Right lobe of liver (tissue), 6 donors: ENCODE results near the gene CD99. TPM values are rescaled to one million over a fixed set of nuclear protein-coding genes. Genes with fewer than 3 reads are reported as not detected.

ENCODE experiments used
- ATAC-seq, 4 donors: fragments of 200-7000 bp; cut with Tn5 transposase; one replicate each; pipeline ENCODE4 v1.9.1; 2020; ENCODE audit warnings: mild to moderate bottlenecking in 4 of 4, moderate library complexity in 4 of 4
- DNase-seq, 3 donors: peaks; one replicate each; pipeline ENCODE4 v3.0.0-alpha.2; 2020
- H3K27ac ChIP-seq, 3 donors: fragments of 200-600 bp; one replicate each; pipeline ENCODE4 v1.8.0; 2022
- H3K27me3 ChIP-seq, 2 donors: fragments of 200-600 bp; one replicate each; pipeline ENCODE4 v1.8.0; 2022
- H3K36me3 ChIP-seq, 4 donors: fragments of 200-600 bp; sonication (generic) in 1 of 4; one replicate each; pipeline versions ENCODE4 v1.5.1 to v1.8.0; 2017 to 2022; ENCODE audit warnings: control low read depth in 1 of 4
- H3K4me1 ChIP-seq, 4 donors: fragments of 200-600 bp; sonication (generic) in 1 of 4; one replicate each; pipeline versions ENCODE4 v1.5.1 to v1.8.0; 2017 to 2022; ENCODE audit warnings: control low read depth in 1 of 4
- H3K4me3 ChIP-seq, 3 donors: fragments of 200-600 bp; one replicate each; pipeline ENCODE4 v1.8.0; 2022
- H3K9me3 ChIP-seq, 4 donors: fragments of 200-600 bp; sonication (generic) in 1 of 4; one replicate each; pipeline versions ENCODE4 v1.5.1 to v1.8.0; 2017 to 2022; ENCODE audit warnings: control low read depth in 1 of 4
- CTCF ChIP-seq, 4 donors: fragments of 200-600 bp in 3 of 4; fragments of 450-650 bp in 1 of 4; IDR thresholded peaks; one replicate each; pipeline versions ENCODE4 v1.5.1 to v1.8.0; 2016 to 2022; ENCODE audit warnings: antibody characterized with exemption in 4 of 4, mild to moderate bottlenecking in 2 of 4
- POLR2A ChIP-seq: fragments of 450-650 bp; IDR thresholded peaks from one replicate; pipeline ENCODE4 v1.6.1; 2017; ENCODE audit warnings: antibody characterized with exemption, mild to moderate bottlenecking
- WGBS: methylation state at CpG from one replicate; pipeline ENCODE4 v1.1.6; 2018; ENCODE audit warnings: low coverage, low lambda C conversion rate; ENCODE audit not compliant: insufficient coverage; ENCODE audit errors: missing lambda C conversion rate; 5-methylcytosine and 5-hydroxymethylcytosine counted together
- intact Hi-C, 2 donors: fragments of 100-400 bp; cut with DNase I; formaldehyde crosslinking; loops; one replicate each; pipeline versions ENCODE4 v1.11.2 to v1.14.1; 2022
- total RNA-seq, 6 experiments: library from RNA; depleted of rRNA in 2 of 6; stranded (reverse); fragments of >200 nt in 2 of 6; fragmentation: NEBNext Ultra II Directional in 3 of 6; extraction: Animal tissue kit (Norgen Biotek cat#: 25700) in 3 of 6; gene quantifications; one replicate each; pipeline versions ENCODE4 v1.1.0 to v1.2.4, GENCODE V29; 2016 to 2023
- donor health status: DM: no; HTN: yes; CAD: no.
- donor health status: DM: no; HTN: no; CAD: no.
- donor health status: DM: no; HTN: no; CAD: no.
- donor health status: DM: no; HTN: yes; CAD: no.
- donor health status: DM: no; HTN: yes; CAD: no.

CD99 gene
- total RNA-seq, 6 experiments from 2014 or later: 88.5 to 139 (median 119) TPM

- Histone ChIP-seq H3K9me3 (no peaks in the 10 kb centered on the region), H3K4me3 (peak overlapping the region; percentile 83 to 99 (median 97)), H3K27ac (peak overlapping the region; percentile 48 to 76 (median 63)), H3K4me1 (peaks cover 0 to 7% (median 0%) of the 10 kb centered on the region in 4 donors), H3K36me3 (no peaks in the 10 kb centered on the region), H3K27me3 (no peaks in the 10 kb centered on the region)
- DNase-seq (peak; percentile 61 to 64 (median 61)), ATAC-seq (peak; percentile 1 to 31 (median 14))
- TF ChIP-seq CTCF (IDR thresholded peaks at IDR 0.05) (no peak), POLR2A (no peak)
- intact Hi-C loops: no loop called here
- WGBS: 0% methylated on average over 37 of the region's 42 CpGs
Observed at GRCh38 chrX:2691543-2692220, 587 bp downstream of the CD99 start.

GRCh38 chrX:2692221-2693112 is 1.4 kb downstream of the CD99 start:
- H3K27me3 ChIP-seq: no peaks in the 10 kb centered on the region
- TF ChIP-seq CTCF (IDR thresholded peaks at IDR 0.05): no peak
- no peak for TF ChIP-seq POLR2A
- DNase-seq (peak in 1 of 3 donors; percentile 42), ATAC-seq (peak in 1 of 4 donors; percentile 17)
- H3K9me3 ChIP-seq: no peaks in the 10 kb centered on the region
- H3K36me3 ChIP-seq: no peaks in the 10 kb centered on the region
- H3K4me1 ChIP-seq: peaks cover 0 to 12% (median 3%) of the 10 kb centered on the region in 4 donors
- H3K4me3 ChIP-seq: peak overlapping the region; percentile 83 to 99 (median 97)
- peak overlapping the region; percentile 48 to 76 (median 63) for H3K27ac ChIP-seq
- 18% methylated on average over 21 of the region's 24 CpGs for WGBS
- intact Hi-C loops: no loop called here

- 74% methylated on average over 8 of the region's 15 CpGs for WGBS
- peaks cover 0 to 15% (median 3%) of the 10 kb centered on the region in 4 donors for H3K4me1 ChIP-seq
- no peak overlapping the region for H3K4me3 ChIP-seq
- no peak overlapping the region for H3K27ac ChIP-seq
- TF ChIP-seq CTCF (IDR thresholded peaks at IDR 0.05): no peak
- intact Hi-C loops: no loop called here
- H3K27me3 ChIP-seq: no peaks in the 10 kb centered on the region
- ATAC-seq (no peak), DNase-seq (no peak)
- no peaks in the 10 kb centered on the region for H3K9me3 ChIP-seq
- no peaks in the 10 kb centered on the region for H3K36me3 ChIP-seq
Observed at GRCh38 chrX:2693113-2694002, 2.3 kb downstream of the CD99 start.

- no peak overlapping the region for H3K27ac ChIP-seq
- no peak for TF ChIP-seq CTCF (IDR thresholded peaks at IDR 0.05)
- no peak for TF ChIP-seq POLR2A
- H3K36me3 ChIP-seq: no peaks in the 10 kb centered on the region
- H3K4me3 ChIP-seq: no peak overlapping the region
- ATAC-seq (no peak), DNase-seq (no peak)
- H3K9me3 ChIP-seq: no peaks in the 10 kb centered on the region
- H3K4me1 ChIP-seq: peaks cover 0 to 17% (median 3%) of the 10 kb centered on the region in 4 donors
- intact Hi-C loops: no loop called here
- 84% methylated on average over 7 of the region's 7 CpGs for WGBS
- no peaks in the 10 kb centered on the region for H3K27me3 ChIP-seq
Observed at GRCh38 chrX:2694914-2695267, 3.8 kb downstream of the CD99 start.
